ENCODE measurements around the gene PEAK1. TPM values are rescaled to one million over a fixed set of nuclear protein-coding genes. Genes with fewer than 3 reads are reported as not detected.

Gene PEAK1
- polyA plus RNA-seq, 1 experiment = 40.7 TPM

- Histone ChIP-seq H3K4me3 (ENCODE audit: low read depth, low read length) (no peak overlapping the region), H3K36me3 (ENCODE audit: control insufficient read depth, insufficient read depth, low read length) (peaks cover 2% of the 10 kb centered on the region; the same call in 1 of the 2 replicates), H3K27me3 (ENCODE audit: control insufficient read depth, insufficient read depth, low read length) (no peaks in the 10 kb centered on the region)
- ChIA-PET CTCF (interaction anchor here (1.0 kb wide), 1 partner anchor 26 kb away, joined by 3 read pairs; no protein-coding TSS in a partner anchor), POLR2A (interaction anchor here (0.6 kb wide), 1 partner anchor 38 kb away, joined by 4 read pairs; no protein-coding TSS in a partner anchor)
- no peak for TF ChIP-seq CTCF (IDR thresholded peaks at IDR 0.05; ENCODE audit: insufficient read depth, low read depth, low read length)
- no peak for DNase-seq (ENCODE audit: low read depth)
These were observed 26.4 kb downstream of the PEAK1 start for GRCh38 chr15:77393471-77393840.

GRCh38 chr15:77392762-77393470 lies 27.0 kb downstream of the PEAK1 start:
- Histone ChIP-seq H3K27me3 (ENCODE audit: control insufficient read depth, insufficient read depth, low read length) (no peaks in the 10 kb centered on the region), H3K36me3 (ENCODE audit: control insufficient read depth, insufficient read depth, low read length) (peaks cover 2% of the 10 kb centered on the region; the same call in 1 of the 2 replicates), H3K4me3 (ENCODE audit: low read depth, low read length) (no peak overlapping the region)
- no peak for TF ChIP-seq CTCF (IDR thresholded peaks at IDR 0.05; ENCODE audit: insufficient read depth, low read depth, low read length)
- DNase-seq (ENCODE audit: low read depth) = no peak
- POLR2A ChIA-PET = no interaction called here
- CTCF ChIA-PET = interaction anchor here (1.0 to 1.1 kb wide), 2 partner anchors 26 to 105 kb away, joined by 3 read pairs; no protein-coding TSS in a partner anchor

- CTCF ChIA-PET = interaction anchor here (0.8 to 1.1 kb wide), 2 partner anchors 18 to 106 kb away, joined by 3 read pairs; no protein-coding TSS in a partner anchor
- Histone ChIP-seq H3K4me3 (ENCODE audit: low read depth, low read length) (no peak overlapping the region), H3K27me3 (ENCODE audit: control insufficient read depth, insufficient read depth, low read length) (no peaks in the 10 kb centered on the region), H3K36me3 (ENCODE audit: control insufficient read depth, insufficient read depth, low read length) (peaks cover 2% of the 10 kb centered on the region; the same call in 1 of the 2 replicates)
- DNase-seq (ENCODE audit: low read depth) = no peak
- no peak for TF ChIP-seq CTCF (IDR thresholded peaks at IDR 0.05; ENCODE audit: insufficient read depth, low read depth, low read length)
- POLR2A ChIA-PET = no interaction called here
These were observed 28.4 kb downstream of the PEAK1 start for GRCh38 chr15:77391372-77391951.

GRCh38 chr15:77387365-77388105 lies 32.4 kb downstream of the PEAK1 start:
- ChIA-PET POLR2A (no interaction called here), CTCF (no interaction called here)
- no peak for DNase-seq (ENCODE audit: low read depth)
- H3K36me3 ChIP-seq (ENCODE audit: control insufficient read depth, insufficient read depth, low read length) = no peaks in the 10 kb centered on the region
- TF ChIP-seq CTCF (IDR thresholded peaks at IDR 0.05; ENCODE audit: insufficient read depth, low read depth, low read length) = no peak
- no peaks in the 10 kb centered on the region for H3K27me3 ChIP-seq (ENCODE audit: control insufficient read depth, insufficient read depth, low read length)
- H3K4me3 ChIP-seq (ENCODE audit: low read depth, low read length) = no peak overlapping the region

- no peak for DNase-seq (ENCODE audit: low read depth)
- Histone ChIP-seq H3K36me3 (ENCODE audit: control insufficient read depth, insufficient read depth, low read length) (no peaks in the 10 kb centered on the region), H3K4me3 (ENCODE audit: low read depth, low read length) (no peak overlapping the region), H3K27me3 (ENCODE audit: control insufficient read depth, insufficient read depth, low read length) (no peaks in the 10 kb centered on the region)
- TF ChIP-seq CTCF (IDR thresholded peaks at IDR 0.05; ENCODE audit: insufficient read depth, low read depth, low read length) = no peak
- CTCF ChIA-PET = no interaction called here
- POLR2A ChIA-PET = no interaction called here
These were observed 33.3 kb downstream of the PEAK1 start for GRCh38 chr15:77386626-77387025.
